Ascending aorta (tissue), 2 donors: ENCODE data around the gene ORMDL3. TPM values are rescaled to one million over a fixed set of nuclear protein-coding genes. Genes with fewer than 3 reads are reported as not detected.

Experiments
- DNase-seq, 2 donors: peaks; one replicate each; pipeline ENCODE4 v3.0.0-alpha.2; 2019; ENCODE audit warnings: low spot score in 2 of 2
- H3K27ac ChIP-seq, 2 donors: fragments of 200-600 bp; sonication (generic); one replicate each; pipeline ENCODE4 v1.5.1; 2016 to 2017; ENCODE audit warnings: mild to moderate bottlenecking in 1 of 2
- H3K27me3 ChIP-seq: fragments of 200-600 bp; sonication (generic); one replicate; pipeline ENCODE4 v1.5.1; 2017
- H3K36me3 ChIP-seq, 2 donors: fragments of 200-600 bp; sonication (generic); one replicate each; pipeline ENCODE4 v1.5.1; 2016
- H3K4me1 ChIP-seq, 2 donors: fragments of 200-600 bp; sonication (generic); one replicate each; pipeline ENCODE4 v1.5.1; 2016 to 2017; ENCODE audit warnings: mild to moderate bottlenecking in 1 of 2
- H3K4me3 ChIP-seq, 2 donors: fragments of 200-600 bp; sonication (generic); one replicate each; pipeline ENCODE4 v1.5.1; 2016 to 2017; ENCODE audit warnings: mild to moderate bottlenecking in 1 of 2
- H3K9me3 ChIP-seq, 2 donors: fragments of 200-600 bp; sonication (generic); one replicate each; pipeline ENCODE4 v1.5.1; 2016
- CTCF ChIP-seq, 3 experiments: fragments of 200-600 bp in 2 of 3; fragments of 450-650 bp in 1 of 3; sonication (generic) in 2 of 3; IDR thresholded peaks; one replicate each; pipeline ENCODE4 v1.5.1; 2016 to 2019; ENCODE audit warnings: antibody characterized with exemption in 3 of 3, mild to moderate bottlenecking in 1 of 3, moderate library complexity in 1 of 3
- intact Hi-C: fragments of 100-400 bp; cut with DNase I; formaldehyde crosslinking; loops from one replicate; pipeline ENCODE4 v1.15.1; 2023
- total RNA-seq: library from RNA; depleted of rRNA; stranded (reverse); fragments of >200 nt; gene quantifications from one replicate; pipeline ENCODE4 v1.1.0, GENCODE V29; 2016

Gene ORMDL3
- total RNA-seq, 1 donor from 2014 or later = 32.2 TPM

DNA sequence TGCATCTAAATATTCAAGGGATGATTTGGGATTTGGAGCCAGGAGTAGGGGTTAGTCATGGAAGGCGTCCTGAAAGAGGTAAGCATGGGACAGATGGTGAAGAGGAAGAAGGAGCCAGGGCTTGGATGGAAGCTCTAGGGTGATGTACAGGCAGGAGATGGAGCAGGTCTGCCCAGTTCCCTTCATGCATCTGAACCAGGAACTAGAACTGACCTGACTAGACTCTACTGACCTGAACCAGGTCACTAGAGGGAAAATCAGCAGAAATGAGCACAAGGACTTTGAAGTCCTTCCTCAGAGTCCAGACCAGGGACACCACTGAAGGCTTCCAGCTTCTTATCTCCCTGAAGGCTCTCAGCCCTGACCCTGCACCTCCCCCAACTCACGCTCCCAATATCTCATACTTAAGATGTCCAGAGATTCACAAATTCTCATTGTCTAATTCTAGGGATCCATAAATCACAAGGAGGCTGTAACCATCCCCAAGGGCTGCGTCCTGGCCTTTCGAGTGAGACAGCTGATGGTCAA is 43.7 kb upstream of the ORMDL3 start:
- Histone ChIP-seq H3K27ac (no peak overlapping the region), H3K4me3 (no peak overlapping the region), H3K36me3 (no peaks in the 10 kb centered on the region), H3K9me3 (no peaks in the 10 kb centered on the region), H3K27me3 (no peaks in the 10 kb centered on the region), H3K4me1 (no peaks in the 10 kb centered on the region)
- DNase-seq = no peak
- TF ChIP-seq CTCF (IDR thresholded peaks at IDR 0.05) = no peak
- intact Hi-C loops = no loop called here

GRCh38 chr17:39970157-39970692 is 42.8 kb upstream of the ORMDL3 start:
- H3K27me3 ChIP-seq = no peaks in the 10 kb centered on the region
- no peak for DNase-seq
- TF ChIP-seq CTCF (IDR thresholded peaks at IDR 0.05) = no peak
- no peak overlapping the region for H3K27ac ChIP-seq
- H3K9me3 ChIP-seq = no peaks in the 10 kb centered on the region
- H3K4me1 ChIP-seq = no peaks in the 10 kb centered on the region
- no peak overlapping the region for H3K4me3 ChIP-seq
- intact Hi-C loops = no loop called here
- H3K36me3 ChIP-seq = no peaks in the 10 kb centered on the region

- TF ChIP-seq CTCF (IDR thresholded peaks at IDR 0.05) = no peak
- H3K9me3 ChIP-seq = no peaks in the 10 kb centered on the region
- no peaks in the 10 kb centered on the region for H3K36me3 ChIP-seq
- H3K27ac ChIP-seq = no peak overlapping the region
- intact Hi-C loops = no loop called here
- no peaks in the 10 kb centered on the region for H3K27me3 ChIP-seq
- H3K4me1 ChIP-seq = no peaks in the 10 kb centered on the region
- H3K4me3 ChIP-seq = no peak overlapping the region
- DNase-seq = no peak
These were observed 42.0 kb upstream of the ORMDL3 start for GRCh38 chr17:39969375-39969774.

DNA sequence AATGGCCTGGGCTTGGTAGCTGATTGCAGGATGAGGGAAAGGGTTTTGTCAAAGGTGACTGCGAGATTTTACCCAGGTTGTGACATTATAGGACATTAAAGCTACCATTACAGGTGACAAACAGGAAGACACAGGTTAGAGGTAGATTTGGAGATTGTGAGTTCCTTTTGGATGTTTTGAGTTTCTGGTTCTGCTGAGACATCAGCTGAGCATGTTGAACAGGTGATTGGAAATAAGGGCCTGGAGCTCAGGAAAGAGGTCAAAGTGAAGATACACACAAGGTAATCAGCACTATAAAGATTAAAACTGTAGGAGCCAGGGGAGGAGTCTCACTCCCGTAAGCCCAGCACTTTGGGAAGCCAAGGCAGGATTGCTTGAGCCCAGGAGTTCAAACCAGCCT is 41.4 kb upstream of the ORMDL3 start:
- H3K9me3 ChIP-seq = no peaks in the 10 kb centered on the region
- DNase-seq = no peak
- intact Hi-C loops = no loop called here
- no peaks in the 10 kb centered on the region for H3K36me3 ChIP-seq
- no peak for TF ChIP-seq CTCF (IDR thresholded peaks at IDR 0.05)
- no peak overlapping the region for H3K4me3 ChIP-seq
- no peaks in the 10 kb centered on the region for H3K4me1 ChIP-seq
- no peak overlapping the region for H3K27ac ChIP-seq
- no peaks in the 10 kb centered on the region for H3K27me3 ChIP-seq

DNA sequence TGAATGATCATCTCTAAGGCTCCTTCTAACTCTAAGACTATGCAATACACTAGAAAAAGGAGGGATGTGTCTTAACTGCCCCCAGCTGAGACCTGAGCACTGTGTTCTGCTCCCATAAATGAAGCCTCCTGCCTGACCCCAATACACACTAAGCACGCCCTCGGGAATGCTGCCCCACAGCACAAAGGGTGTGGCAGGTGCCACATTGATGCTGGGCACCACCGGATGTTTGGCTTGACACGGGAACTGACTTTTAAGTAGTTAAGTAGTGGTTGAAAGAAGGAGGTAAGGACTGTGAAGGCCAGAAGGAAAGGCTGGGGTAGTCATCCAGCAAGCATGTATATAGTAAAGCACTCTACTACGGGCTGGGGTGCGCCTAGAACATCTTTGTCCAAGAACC is 39.4 kb upstream of the ORMDL3 start:
- Histone ChIP-seq H3K27ac (no peak overlapping the region), H3K4me1 (no peaks in the 10 kb centered on the region), H3K36me3 (no peaks in the 10 kb centered on the region), H3K9me3 (no peaks in the 10 kb centered on the region), H3K4me3 (no peak overlapping the region), H3K27me3 (no peaks in the 10 kb centered on the region)
- DNase-seq = no peak
- TF ChIP-seq CTCF (IDR thresholded peaks at IDR 0.05) = no peak
- intact Hi-C loops = no loop called here
